Astrocyte (in vitro differentiated cells and primary cell): Measurements from ENCODE around the gene PPP1R26. TPM values are rescaled to one million over a fixed set of nuclear protein-coding genes. Genes with fewer than 3 reads are reported as not detected.

Experiments
- DNase-seq: peaks from one replicate; pipeline ENCODE4 v3.0.0-alpha.2; 2010; ENCODE audit warnings: low read depth
- FAIRE-seq: peaks from 2 replicates; lab custom pipeline; 2011; peaks lifted over from hg19 to GRCh38; lab: Jason Lieb, UNC
- H2AFZ ChIP-seq: 2 replicates; pipeline ENCODE4 v1.6.0; 2012; ENCODE audit warnings: low read depth, low read length, inconsistent platforms
- H3K27ac ChIP-seq: 2 replicates; pipeline ENCODE4 v1.5.1; 2011; ENCODE audit warnings: low read depth, low read length, inconsistent platforms
- H3K27me3 ChIP-seq: 2 replicates; pipeline ENCODE4 v1.6.0; 2011; ENCODE audit warnings: low read length, inconsistent platforms; ENCODE audit not compliant: insufficient read depth
- H3K36me3 ChIP-seq: 2 replicates; pipeline ENCODE4 v1.5.1; 2011; ENCODE audit warnings: low read length, inconsistent platforms; ENCODE audit not compliant: insufficient read depth
- H3K4me1 ChIP-seq: 2 replicates; pipeline ENCODE4 v1.5.1; 2011; ENCODE audit warnings: low read length, inconsistent platforms; ENCODE audit not compliant: insufficient read depth
- H3K4me2 ChIP-seq: 2 replicates; pipeline ENCODE4 v1.6.0; 2012; ENCODE audit warnings: low read length, inconsistent platforms
- H3K4me3 ChIP-seq: 2 replicates; pipeline ENCODE4 v1.5.1; 2011; ENCODE audit warnings: low read depth, mild to moderate bottlenecking, low read length, inconsistent platforms; ENCODE audit not compliant: insufficient read depth
- H3K79me2 ChIP-seq: 2 replicates; pipeline ENCODE4 v1.6.0; 2012; ENCODE audit warnings: mild to moderate bottlenecking, low read length, inconsistent platforms; ENCODE audit not compliant: insufficient read depth
- H3K9ac ChIP-seq: 2 replicates; pipeline ENCODE4 v1.6.0; 2012; ENCODE audit warnings: mild to moderate bottlenecking, low read length, inconsistent platforms
- H3K9me3 ChIP-seq: 2 replicates; pipeline ENCODE4 v1.5.1; 2012; ENCODE audit warnings: low read depth, mild to moderate bottlenecking, low read length, inconsistent platforms; ENCODE audit not compliant: insufficient read depth
- H4K20me1 ChIP-seq: 2 replicates; pipeline ENCODE4 v1.6.0; 2012; ENCODE audit warnings: low read length, inconsistent platforms; ENCODE audit not compliant: insufficient read depth
- H3K27ac Mint-ChIP-seq: one replicate; pipeline ENCODE4 v1.8.0; 2021; ENCODE audit warnings: mild to moderate bottlenecking, mixed read lengths; ENCODE audit not compliant: unreplicated experiment
- H3K27me3 Mint-ChIP-seq: one replicate; pipeline ENCODE4 v1.8.0; 2021; ENCODE audit warnings: low read depth, mixed read lengths; ENCODE audit not compliant: unreplicated experiment
- H3K36me3 Mint-ChIP-seq: one replicate; pipeline ENCODE4 v1.8.0; 2021; ENCODE audit warnings: low read depth, mixed read lengths; ENCODE audit not compliant: unreplicated experiment
- H3K4me1 Mint-ChIP-seq: one replicate; pipeline ENCODE4 v1.8.0; 2021; ENCODE audit warnings: low read depth, mixed read lengths; ENCODE audit not compliant: unreplicated experiment
- H3K4me3 Mint-ChIP-seq: one replicate; pipeline ENCODE4 v1.8.0; 2021; ENCODE audit warnings: mild to moderate bottlenecking, moderate library complexity, mixed read lengths; ENCODE audit not compliant: unreplicated experiment
- H3K9me3 Mint-ChIP-seq: one replicate; pipeline ENCODE4 v1.8.0; 2021; ENCODE audit warnings: mild to moderate bottlenecking, mixed read lengths; ENCODE audit not compliant: unreplicated experiment
- CTCF ChIP-seq: IDR thresholded peaks from 2 replicates; pipeline ENCODE4 v1.5.1; 2011; ENCODE audit warnings: low read depth, mild to moderate bottlenecking, inconsistent platforms, low read length, moderate library complexity; ENCODE audit not compliant: insufficient read depth
- EZH2 ChIP-seq: IDR thresholded peaks from 2 replicates; pipeline ENCODE4 v1.6.1; 2012; ENCODE audit warnings: mild to moderate bottlenecking, low read length, inconsistent platforms; ENCODE audit not compliant: insufficient read depth
- total RNA-seq: library from RNA; stranded (reverse); gene quantifications from 2 replicates; pipeline ENCODE4 v1.2.1, GENCODE V29; 2021

The PPP1R26 gene
- total RNA-seq, 1 donor from 2014 or later: 10.6 TPM

DNA sequence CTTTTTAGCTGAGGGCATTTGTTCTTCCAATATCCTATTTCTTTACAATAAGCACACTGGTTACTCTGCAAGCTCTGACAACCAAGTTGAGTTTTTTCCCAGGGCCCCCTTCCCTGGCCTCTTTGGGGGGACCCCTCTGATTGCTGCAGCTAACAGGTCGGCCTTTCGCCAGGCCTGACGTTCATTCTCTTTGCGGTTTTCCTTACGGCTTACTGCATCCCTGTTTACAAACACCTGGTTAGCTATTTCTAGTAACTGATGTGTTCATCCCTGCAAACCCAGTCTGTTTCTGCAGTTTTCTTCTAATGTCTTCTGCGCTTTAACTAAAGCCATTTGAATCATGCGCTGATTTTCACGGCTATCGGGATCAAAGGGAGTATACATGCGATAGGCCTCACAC is 37.5 kb upstream of the PPP1R26 start:
- H3K4me2 ChIP-seq: peak overlapping the region; percentile 26
- Mint-ChIP-seq H3K27ac (no peak overlapping the region), H3K4me3 (no peak overlapping the region), H3K27me3 (peaks cover 7% of the 10 kb centered on the region), H3K9me3 (peaks cover 7% of the 10 kb centered on the region), H3K4me1 (peaks cover 7% of the 10 kb centered on the region), H3K36me3 (peaks cover 4% of the 10 kb centered on the region)
- H3K27ac ChIP-seq: no peak overlapping the region
- H4K20me1 ChIP-seq: no peaks in the 10 kb centered on the region
- no peaks in the 10 kb centered on the region for H3K36me3 ChIP-seq
- H3K27me3 ChIP-seq: no peaks in the 10 kb centered on the region
- no peak for TF ChIP-seq CTCF
- TF ChIP-seq EZH2: no peak
- no peak overlapping the region for H3K9ac ChIP-seq
- no peak for DNase-seq
- H3K4me3 ChIP-seq: no peak overlapping the region
- no peaks in the 10 kb centered on the region for H3K4me1 ChIP-seq
- FAIRE-seq: no peak
- H3K9me3 ChIP-seq: no peaks in the 10 kb centered on the region
- no peak overlapping the region for H2AFZ ChIP-seq
- no peaks in the 10 kb centered on the region for H3K79me2 ChIP-seq

- no peak overlapping the region for H2AFZ ChIP-seq
- Mint-ChIP-seq H3K4me3 (no peak overlapping the region), H3K27me3 (peaks cover 16% of the 10 kb centered on the region), H3K9me3 (no peaks in the 10 kb centered on the region), H3K4me1 (peaks cover 7% of the 10 kb centered on the region), H3K27ac (no peak overlapping the region), H3K36me3 (no peaks in the 10 kb centered on the region)
- no peaks in the 10 kb centered on the region for H3K9me3 ChIP-seq
- FAIRE-seq: no peak
- no peaks in the 10 kb centered on the region for H4K20me1 ChIP-seq
- no peaks in the 10 kb centered on the region for H3K79me2 ChIP-seq
- no peaks in the 10 kb centered on the region for H3K4me1 ChIP-seq
- DNase-seq: no peak
- no peak overlapping the region for H3K9ac ChIP-seq
- no peak overlapping the region for H3K4me3 ChIP-seq
- H3K36me3 ChIP-seq: no peaks in the 10 kb centered on the region
- TF ChIP-seq EZH2 (no peak), CTCF (no peak)
- no peak overlapping the region for H3K27ac ChIP-seq
- H3K4me2 ChIP-seq: no peak overlapping the region
- H3K27me3 ChIP-seq: no peaks in the 10 kb centered on the region
Observed at GRCh38 chr9:135443797-135444425, 35.7 kb upstream of the PPP1R26 start.

DNA sequence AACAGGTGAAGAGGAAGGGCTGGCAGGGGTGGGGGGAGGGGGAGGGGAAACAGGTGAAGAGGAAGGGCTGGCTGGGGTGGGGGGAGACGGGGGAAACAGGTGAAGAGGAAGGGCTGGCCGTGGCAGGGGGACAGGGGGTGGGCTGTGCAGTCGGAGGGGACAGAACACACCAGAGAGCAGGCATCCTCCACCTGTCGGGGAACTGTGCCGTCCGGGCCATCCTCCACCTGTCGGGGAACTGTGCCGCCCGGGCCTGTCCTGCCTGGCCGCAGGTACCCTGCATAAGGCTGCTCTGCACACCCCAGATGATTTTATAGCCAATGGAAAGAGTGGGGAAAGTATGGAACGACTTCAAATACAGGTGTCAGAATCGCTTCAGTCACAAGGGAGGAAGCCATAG is 32.5 kb upstream of the PPP1R26 start:
- Histone ChIP-seq H2AFZ (no peak overlapping the region), H4K20me1 (no peaks in the 10 kb centered on the region), H3K4me2 (no peak overlapping the region), H3K4me1 (no peaks in the 10 kb centered on the region), H3K4me3 (no peak overlapping the region), H3K27ac (no peak overlapping the region), H3K79me2 (no peaks in the 10 kb centered on the region), H3K9ac (no peak overlapping the region), H3K27me3 (no peaks in the 10 kb centered on the region), H3K36me3 (no peaks in the 10 kb centered on the region), H3K9me3 (no peaks in the 10 kb centered on the region)
- H3K36me3 Mint-ChIP-seq: no peaks in the 10 kb centered on the region
- DNase-seq (no peak), FAIRE-seq (no peak)
- TF ChIP-seq EZH2 (no peak), CTCF (no peak)
- no peaks in the 10 kb centered on the region for H3K9me3 Mint-ChIP-seq
- H3K4me1 Mint-ChIP-seq: peaks cover 2% of the 10 kb centered on the region
- no peak overlapping the region for H3K4me3 Mint-ChIP-seq
- no peak overlapping the region for H3K27ac Mint-ChIP-seq
- peaks cover 16% of the 10 kb centered on the region for H3K27me3 Mint-ChIP-seq
